GM19438 (cell line): ENCODE measurements around the gene HSPA14.
"Not testable (repeated sequence)": the region's sequence is repeated elsewhere in the genome, so short reads cannot be mapped to it uniquely, and the experiment has no call there.

Source experiments
- ATAC-seq: cut with Tn5 transposase; IDR thresholded peaks from one replicate; pipeline ENCODE4 v1.9.1; 2021; ENCODE audit warnings: low read depth; ENCODE audit not compliant: unreplicated experiment

Gene HSPA14

DNA sequence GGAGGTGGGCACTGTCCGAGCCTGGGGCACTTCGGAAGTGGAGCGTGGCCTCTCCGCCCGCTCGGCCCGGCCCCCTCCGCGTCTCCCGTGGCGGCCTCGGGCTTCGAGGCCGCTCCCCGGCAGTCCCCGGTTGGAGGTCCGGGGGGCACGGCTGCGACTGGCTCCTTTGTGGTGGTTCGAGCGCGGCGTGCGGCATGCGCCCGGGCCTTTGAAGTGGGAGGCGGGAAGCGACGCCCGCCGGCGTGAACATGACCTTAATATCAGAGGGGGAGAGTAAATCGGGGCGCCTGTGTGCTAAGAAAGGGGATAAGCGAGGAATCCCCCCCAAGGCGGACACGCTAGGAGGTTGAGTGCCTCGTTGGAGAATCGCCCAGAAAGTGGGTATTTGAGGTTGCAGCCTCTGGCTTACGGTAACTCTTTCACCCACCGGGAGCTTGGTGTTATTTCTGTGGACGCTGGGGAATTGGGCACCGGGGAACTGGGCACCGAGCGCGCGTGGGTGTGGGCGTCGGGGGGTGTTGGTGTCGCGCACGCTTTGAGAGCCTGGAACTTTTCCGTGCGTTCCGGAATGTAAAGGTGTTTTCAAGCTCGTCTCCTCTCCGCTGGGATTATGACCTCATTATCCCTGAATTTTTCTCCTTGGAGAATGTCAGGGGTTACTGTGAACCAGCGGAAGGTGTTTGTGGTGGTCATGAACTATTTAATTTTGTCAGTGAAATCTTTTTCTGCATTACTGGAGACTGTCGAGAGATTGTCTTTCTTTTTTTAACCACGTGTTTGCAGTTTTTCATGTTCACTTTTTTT is 41.2 kb downstream of the HSPA14 start:
- peak; percentile 15 for ATAC-seq

DNA sequence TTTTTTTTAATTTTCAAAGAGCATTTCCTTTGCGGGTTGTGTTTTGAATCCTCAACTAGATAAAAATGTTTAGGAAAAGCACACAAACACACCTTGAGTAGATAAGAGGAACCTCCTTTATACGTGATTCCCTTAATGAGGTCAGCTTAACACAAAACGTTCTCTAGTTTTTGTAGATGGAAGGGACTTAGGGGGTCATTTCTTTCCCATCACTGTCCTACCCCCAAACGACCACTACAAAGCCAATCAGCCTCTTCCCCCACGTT is 41.8 kb downstream of the HSPA14 start:
- ATAC-seq = no peak

DNA sequence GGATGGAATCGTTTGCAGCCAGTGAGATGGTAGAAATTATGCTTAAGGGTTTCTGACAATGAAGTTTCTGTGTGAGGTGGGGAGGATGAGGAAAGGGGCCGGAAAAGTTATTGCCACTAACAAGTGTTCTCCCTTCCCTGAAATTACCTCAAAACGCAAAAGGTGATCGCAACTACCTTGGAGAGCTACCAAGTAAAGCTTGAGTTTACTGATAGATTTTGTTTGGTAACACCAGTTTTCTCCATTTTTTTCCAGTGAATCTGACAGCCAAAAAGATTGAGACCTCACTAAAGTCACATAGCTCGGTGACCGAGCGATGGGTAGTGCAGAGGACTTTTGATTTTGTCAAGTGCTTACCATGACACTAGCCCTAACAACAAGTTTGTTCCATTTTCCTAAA is 42.1 kb downstream of the HSPA14 start:
- no peak for ATAC-seq

DNA sequence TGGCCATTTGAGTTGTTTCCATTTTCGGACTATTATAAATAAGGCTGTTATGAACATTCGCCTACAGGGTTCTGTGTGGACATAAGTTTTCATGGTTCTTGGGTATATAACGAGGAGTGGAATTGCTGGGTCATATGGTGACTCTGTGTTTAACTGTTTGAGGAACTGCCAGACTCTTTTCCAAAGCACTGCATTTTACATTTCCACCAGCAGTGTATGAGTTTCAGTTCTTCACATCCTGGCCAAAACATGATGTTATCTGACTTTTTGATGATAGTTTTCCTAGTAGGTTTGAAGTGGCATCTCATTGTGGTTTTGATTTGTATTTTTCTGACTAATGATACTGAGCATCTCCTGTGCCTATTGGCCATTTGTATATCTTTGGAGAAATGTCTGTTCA is 46.0 kb downstream of the HSPA14 start:
- no peak for ATAC-seq

DNA sequence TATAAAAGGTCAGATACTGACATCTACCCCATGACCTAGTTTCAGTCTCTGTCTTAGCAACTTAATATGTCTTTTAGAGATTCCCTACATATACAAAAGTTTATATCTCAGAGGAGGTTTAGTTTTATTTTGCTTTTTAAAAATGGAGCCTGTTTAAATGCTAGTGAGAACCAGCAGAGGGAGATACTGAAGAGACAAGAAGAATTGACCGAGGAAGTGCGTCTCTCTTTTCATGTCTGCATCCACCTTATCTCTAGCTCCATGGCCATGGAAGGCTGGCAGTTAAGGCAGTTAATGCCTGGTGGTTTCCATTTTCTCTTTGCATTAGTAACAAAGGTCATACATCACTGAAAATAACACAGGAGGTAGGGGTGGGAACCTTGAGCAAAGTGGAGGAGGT is 51.2 kb downstream of the HSPA14 start:
- no peak for ATAC-seq

DNA sequence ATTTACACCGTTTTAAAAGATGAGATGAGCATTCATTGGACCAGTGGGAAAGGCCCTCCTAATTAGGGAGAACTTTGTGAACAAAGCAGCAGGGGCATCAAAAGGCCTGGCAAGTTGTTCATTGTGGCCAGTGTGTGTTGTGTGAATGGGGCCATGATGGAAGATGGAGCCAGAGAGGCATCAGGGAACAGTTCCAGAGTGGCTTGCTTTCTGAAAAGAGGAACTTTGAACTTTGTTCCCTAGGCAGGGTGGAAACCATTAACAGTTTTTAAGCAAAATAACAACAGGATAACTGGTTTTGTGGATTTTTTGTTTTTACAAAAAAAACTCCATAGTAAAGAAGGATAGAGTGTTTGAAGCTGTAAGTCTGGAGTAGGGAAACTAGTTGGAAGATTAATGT is 53.0 kb downstream of the HSPA14 start:
- no peak for ATAC-seq

DNA sequence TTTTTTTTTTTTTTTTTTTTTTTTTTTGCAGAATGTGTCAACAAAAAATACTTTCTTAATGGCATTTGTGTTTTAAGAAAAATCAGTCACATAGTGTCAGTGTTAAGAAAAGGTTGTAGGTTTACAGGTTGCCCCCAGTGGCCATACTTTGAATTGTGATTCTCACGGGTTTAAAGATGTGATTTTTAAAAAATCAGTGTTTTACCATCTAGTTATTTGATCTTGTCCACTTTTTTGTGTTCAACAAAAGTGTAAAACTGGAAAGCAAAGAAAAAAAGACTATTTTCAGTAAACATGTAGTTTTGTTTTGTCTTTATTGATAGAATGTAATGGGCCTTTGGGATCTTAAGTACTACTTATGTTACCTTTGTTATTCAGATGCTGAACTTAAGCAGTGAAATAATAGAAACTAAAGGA is 66.2 kb downstream of the HSPA14 start:
- no peak for ATAC-seq

DNA sequence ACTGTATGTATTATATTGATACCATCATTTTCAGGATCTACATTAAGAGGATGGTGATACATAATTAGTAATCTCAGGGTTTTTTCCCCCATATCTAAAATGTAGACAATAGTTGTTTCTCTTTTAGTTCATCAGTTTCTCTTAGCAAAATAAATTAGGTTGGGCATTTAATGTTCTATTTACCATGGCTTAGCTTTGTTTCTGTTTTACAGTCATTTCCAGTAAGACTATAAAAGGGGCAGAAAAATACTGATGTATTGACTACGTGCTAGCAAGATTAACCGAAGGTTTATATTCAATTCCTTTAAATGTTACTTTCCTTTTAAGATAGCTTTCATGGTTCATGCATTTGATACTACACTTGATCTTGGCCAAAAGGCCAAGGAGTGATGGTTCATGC is 66.8 kb downstream of the HSPA14 start:
- no peak for ATAC-seq

DNA sequence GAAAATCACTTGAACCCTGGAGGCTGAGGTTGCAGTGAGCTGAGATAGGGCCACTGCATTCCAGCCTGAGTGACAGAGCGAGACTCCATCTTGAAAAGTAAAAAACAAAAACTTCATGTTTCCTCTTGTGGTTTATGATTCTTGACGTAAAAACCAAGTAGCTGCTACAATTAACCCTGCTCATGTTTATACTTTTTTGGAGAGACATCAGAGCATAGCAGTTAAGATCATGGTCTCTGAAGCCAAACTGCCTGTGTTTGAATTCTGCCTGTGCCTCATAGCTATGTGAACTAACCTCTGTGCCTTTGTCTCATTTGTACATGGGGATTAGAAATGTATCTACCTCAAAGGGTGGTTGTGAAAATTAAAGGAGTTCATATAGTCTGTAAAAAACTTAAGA is 67.8 kb downstream of the HSPA14 start:
- no peak for ATAC-seq

DNA sequence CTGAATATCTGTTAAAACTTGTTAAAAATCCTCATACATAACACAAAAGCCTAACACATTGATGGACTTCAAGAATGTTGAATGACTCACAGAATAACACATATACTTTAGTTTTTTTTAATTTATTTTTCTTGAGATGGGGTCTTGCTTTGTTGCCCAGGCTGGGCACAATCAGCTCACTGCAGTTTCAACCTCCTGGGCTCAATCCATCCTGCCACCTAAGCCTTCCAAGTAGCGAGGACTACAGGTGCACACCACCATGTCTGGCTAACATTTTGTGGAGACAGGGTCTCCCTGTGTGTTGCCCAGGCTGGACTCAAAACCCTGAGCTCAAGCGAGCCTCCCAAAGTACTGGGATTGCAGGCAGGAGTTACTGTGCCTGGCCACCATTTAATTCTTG is 68.7 kb downstream of the HSPA14 start:
- ATAC-seq = no peak

DNA sequence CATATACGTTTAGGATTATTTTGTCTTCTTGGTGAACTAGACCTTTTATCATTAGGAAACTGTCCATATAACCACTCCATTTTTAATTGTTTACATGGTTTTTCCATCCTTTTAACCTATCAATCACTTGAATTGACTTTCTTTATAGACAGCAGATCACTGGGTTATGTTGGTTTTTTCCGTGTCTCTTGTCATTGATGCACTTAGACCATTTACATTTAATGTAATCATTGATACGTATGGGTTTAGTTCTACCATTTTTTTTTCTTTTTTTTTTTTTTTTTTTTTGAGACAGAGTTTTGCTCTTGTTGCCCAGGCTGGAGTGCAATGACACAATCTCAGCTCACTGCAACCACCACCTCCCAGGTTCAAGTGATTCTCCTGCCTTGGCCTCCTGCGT is 69.5 kb downstream of the HSPA14 start:
- not testable (repeated sequence) for ATAC-seq

DNA sequence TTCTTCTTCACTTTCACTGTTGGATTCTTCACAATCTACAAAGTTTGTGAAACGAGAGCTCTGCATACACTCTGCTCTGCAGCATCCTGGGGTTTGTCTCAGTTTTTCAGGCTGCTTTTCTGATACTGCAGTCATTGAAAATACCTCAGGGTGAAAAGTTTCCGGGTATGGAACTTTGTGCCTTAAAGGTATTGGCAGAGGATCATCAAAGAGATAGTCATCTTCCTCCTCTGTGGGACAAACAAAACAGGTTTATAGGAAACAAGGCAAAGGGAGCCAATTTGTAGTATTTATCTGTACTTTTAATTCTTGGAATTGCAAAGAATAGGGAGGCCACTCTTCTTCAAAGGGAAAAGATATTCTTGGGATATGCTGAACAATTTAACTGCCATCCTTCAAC is 71.0 kb downstream of the HSPA14 start:
- ATAC-seq = no peak

DNA sequence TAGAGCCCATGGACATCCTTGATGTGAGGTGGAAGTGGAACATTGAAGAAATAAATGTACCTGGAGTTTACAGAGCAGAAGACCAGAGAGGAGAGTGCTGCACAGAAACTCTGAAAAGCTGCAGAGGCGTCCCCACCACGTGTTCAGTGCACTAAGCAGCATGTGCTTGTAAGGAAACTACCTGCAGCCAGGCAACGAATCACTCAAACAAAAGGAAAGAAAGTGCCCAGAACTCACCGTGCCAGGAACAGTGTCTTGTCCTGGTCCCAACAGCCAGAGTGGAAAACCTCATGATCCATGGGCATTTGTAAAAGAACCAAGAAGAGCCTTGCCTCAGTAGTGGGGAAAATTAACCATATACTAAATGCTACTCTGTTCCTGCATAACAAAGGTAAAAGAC is 72.8 kb downstream of the HSPA14 start:
- ATAC-seq = no peak

DNA sequence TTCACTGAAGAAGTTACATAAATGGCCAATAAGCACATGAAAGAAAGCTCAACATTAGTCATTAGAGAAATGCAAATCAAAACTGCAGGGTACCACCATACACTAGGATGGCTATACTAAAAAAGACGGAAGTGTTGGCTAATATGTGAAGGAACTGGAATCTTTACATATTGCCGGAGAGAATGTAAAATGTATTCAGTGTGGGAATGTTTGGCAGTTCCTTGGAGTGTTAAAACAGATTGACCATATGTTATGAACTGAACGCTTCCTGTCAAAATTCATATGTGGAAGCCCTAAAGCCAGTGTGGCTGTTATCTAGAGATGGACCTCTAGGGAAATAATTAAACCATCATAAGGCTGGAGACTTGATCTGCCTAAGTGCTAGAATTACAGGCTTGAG is 73.7 kb downstream of the HSPA14 start:
- ATAC-seq = no peak

DNA sequence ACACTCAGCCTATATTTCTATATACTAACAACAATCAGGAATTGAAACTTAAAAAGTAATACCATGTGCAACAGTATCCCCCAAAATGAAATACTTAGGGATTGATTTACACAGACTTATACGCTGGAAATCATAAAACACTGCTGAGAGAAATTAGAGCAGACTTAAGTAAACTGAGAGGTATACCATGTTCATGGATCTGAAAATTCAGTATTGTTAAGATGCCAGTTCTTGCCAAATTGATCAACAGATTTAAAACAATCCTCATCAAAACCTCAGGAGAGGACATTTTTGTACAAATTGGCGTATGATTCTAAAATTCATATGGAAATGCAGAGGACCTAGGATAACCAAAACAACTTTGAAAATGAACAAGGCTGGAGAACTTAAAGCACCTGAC is 78.5 kb downstream of the HSPA14 start:
- no peak for ATAC-seq

DNA sequence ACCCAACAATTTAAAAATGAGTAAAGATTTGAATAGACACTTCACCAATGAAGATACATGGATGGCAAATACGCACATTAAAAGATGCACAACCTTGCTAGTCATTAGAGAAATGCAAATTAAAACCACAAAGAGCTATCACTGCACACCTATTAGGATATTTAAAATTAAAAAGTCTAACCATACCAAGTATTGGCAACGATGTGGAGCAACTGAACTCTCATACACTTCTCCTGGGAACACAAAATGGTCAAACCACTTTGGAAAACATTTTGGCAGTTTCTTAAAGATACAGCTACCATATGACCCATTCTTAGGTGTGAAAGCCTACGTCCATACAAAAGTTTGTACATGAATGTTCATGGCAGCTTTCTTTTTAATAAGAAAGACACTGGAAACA is 79.7 kb downstream of the HSPA14 start:
- no peak for ATAC-seq

DNA sequence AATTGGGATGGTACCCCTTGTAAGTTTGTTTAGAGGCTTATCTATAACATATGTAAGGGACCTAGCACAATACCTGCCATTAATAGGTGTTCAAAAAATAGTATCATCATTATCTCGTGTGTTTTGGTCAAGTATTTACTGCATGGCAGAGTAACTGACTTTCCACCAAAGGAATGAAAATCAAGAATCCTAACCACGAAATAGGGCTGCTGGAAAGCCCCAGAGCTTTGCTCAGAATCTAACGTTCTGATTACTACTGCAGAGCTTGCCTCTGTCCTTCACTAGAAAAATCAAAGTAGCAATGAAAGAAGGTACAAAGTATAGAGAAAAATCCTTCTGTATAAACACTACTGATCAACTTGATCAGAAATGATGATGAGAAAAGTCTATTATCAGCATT is 80.9 kb downstream of the HSPA14 start:
- no peak for ATAC-seq
